NB4 (cell line): ENCODE measurements around the gene SPTBN4.
"Not testable (repeated sequence)": the region's sequence is repeated elsewhere in the genome, so short reads cannot be mapped to it uniquely, and the experiment has no call there.

ENCODE experiments used
- DNase-seq: peaks from one replicate; pipeline ENCODE4 v3.0.0; 2010; ENCODE audit warnings: low read depth
- H3K4me3 ChIP-seq: one replicate; pipeline ENCODE4 v1.5.1; 2011; ENCODE audit warnings: mild to moderate bottlenecking, low read depth, low read length, moderate library complexity
- MYC ChIP-seq: IDR thresholded peaks from 2 replicates; pipeline ENCODE4 v1.6.1; 2011; ENCODE audit warnings: low read depth, low read length
- POLR2A ChIP-seq: IDR thresholded peaks from 2 replicates; pipeline ENCODE4 v1.6.1; 2011; ENCODE audit warnings: mild to moderate bottlenecking; ENCODE audit not compliant: insufficient read length; ENCODE audit errors: extremely low read depth
- TF ChIP-seq, protein P1 (sequence below): IDR thresholded peaks from 2 replicates; pipeline ENCODE4 v1.6.1; 2011; ENCODE audit warnings: low read depth, low read length
- TF ChIP-seq, protein P2 (sequence below): IDR thresholded peaks from one replicate; pipeline ENCODE4 v1.5.1; 2012; ENCODE audit warnings: low read depth, low read length

SPTBN4 gene

DNA sequence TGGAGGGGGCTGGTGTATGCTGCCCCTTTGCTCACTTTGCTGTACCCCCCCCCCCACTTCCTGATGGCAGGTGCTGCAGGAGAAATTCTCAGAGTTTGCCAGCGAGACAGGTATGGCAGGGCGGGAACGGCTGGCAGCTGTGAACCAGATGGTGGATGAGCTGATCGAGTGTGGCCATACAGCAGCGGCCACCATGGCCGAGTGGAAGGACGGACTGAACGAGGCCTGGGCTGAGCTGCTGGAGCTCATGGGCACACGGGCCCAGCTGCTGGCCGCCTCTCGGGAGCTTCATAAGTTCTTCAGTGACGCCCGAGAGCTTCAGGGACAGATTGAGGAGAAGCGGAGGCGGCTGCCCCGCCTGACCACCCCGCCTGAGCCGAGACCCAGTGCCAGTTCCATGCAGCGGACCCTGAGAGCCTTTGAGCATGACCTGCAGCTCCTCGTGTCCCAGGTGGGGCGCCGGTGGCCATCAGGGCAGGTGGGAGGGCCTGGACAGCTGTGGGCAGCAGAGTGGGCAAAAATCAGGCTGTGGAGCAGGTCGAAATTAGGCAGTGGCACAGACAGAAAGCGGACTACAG is 90.2 kb downstream of the SPTBN4 start:
- TF ChIP-seq, protein P1, sequence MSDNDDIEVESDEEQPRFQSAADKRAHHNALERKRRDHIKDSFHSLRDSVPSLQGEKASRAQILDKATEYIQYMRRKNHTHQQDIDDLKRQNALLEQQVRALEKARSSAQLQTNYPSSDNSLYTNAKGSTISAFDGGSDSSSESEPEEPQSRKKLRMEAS: no peak
- TF ChIP-seq POLR2A: no peak
- no peak for DNase-seq
- H3K4me3 ChIP-seq: no peak overlapping the region

DNA sequence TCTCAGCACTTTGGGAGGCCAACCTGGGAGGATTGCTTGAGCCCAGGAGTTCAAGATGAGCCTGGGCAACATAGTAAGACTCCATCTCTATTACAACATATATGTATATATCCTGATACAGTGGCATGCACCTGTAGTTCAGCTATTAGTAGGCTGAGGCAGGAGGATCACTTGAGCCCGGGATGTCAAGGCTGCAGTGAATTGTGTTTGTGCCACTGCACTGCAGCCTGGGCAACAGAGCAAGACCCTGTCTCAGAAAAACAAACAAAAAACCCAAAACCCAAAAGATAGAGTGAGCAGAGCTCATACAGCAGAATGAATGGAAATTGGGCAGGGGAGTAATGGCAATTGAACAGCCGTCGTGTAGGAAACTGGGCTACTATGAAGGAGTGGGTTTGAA is 92.6 kb downstream of the SPTBN4 start:
- DNase-seq: no peak
- TF ChIP-seq MYC (no peak), POLR2A (no peak)
- TF ChIP-seq, protein P2, sequence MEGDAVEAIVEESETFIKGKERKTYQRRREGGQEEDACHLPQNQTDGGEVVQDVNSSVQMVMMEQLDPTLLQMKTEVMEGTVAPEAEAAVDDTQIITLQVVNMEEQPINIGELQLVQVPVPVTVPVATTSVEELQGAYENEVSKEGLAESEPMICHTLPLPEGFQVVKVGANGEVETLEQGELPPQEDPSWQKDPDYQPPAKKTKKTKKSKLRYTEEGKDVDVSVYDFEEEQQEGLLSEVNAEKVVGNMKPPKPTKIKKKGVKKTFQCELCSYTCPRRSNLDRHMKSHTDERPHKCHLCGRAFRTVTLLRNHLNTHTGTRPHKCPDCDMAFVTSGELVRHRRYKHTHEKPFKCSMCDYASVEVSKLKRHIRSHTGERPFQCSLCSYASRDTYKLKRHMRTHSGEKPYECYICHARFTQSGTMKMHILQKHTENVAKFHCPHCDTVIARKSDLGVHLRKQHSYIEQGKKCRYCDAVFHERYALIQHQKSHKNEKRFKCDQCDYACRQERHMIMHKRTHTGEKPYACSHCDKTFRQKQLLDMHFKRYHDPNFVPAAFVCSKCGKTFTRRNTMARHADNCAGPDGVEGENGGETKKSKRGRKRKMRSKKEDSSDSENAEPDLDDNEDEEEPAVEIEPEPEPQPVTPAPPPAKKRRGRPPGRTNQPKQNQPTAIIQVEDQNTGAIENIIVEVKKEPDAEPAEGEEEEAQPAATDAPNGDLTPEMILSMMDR: no peak
- TF ChIP-seq, protein P1: no peak
- no peak overlapping the region for H3K4me3 ChIP-seq

DNA sequence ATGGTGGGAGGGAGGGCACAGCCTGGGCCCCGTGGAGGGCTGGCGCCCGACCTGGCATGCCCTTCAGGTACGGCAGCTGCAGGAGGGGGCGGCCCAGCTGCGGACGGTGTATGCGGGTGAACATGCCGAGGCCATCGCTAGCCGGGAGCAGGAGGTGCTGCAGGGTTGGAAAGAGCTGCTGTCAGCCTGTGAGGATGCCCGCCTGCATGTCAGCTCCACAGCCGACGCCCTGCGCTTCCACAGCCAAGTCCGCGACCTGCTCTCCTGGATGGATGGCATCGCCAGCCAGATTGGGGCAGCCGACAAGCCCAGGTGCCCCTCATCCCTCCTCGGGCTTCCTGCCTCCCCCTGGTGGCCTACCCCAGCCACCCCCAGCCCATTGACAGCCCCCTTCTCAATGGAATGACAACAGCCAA is 93.3 kb downstream of the SPTBN4 start:
- H3K4me3 ChIP-seq: no peak overlapping the region
- TF ChIP-seq MYC (no peak), POLR2A (no peak)
- TF ChIP-seq, protein P2: no peak
- TF ChIP-seq, protein P1: no peak
- no peak for DNase-seq

DNA sequence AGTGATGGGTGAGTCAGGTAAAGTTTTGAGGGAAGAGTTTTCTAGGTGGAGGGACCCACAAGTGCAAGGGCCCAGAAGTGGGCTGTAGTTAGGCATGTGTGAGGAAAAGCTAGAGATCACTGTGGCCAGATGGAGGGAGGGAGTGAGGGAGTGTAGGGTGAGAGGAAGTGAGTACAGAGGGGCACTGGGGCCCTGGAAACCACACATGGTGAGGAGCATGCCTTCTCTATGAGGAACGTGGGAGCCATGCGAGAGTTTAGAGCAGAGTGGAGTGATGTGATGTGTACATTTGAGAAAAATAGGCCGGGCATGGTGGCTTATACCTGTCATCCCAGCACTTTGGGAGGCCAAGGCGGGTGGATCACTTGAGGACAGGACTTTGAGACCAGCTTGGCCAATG is 95.1 kb downstream of the SPTBN4 start:
- no peak overlapping the region for H3K4me3 ChIP-seq
- DNase-seq: peak; percentile 59
- TF ChIP-seq, protein P1: peak; percentile 69; the same call in 1 of the 2 replicates
- TF ChIP-seq MYC (peak; percentile 46; the same call in 1 of the 2 replicates), POLR2A (no peak)
- TF ChIP-seq, protein P2: no peak

DNA sequence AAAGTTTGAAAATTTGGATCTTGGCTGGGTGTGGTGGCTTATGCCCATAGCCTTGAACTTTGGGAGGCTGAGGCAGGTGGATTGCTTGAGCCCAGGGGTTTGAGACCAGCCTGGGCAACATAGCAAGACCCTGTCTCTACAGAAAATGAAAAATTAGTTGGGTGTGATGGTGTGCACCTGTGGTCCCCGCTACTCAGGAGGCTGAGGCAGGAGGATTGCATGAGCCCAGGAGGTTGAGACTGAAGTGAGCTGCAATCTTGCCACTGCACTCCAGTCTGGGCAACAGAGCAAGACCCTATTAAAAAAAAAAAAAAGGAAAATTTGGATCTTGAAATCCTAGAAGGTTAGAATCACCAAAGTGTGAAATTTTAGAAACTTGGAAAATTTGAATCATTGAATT is 97.7 kb downstream of the SPTBN4 start:
- DNase-seq, H3K4me3 ChIP-seq: not testable (repeated sequence)

DNA sequence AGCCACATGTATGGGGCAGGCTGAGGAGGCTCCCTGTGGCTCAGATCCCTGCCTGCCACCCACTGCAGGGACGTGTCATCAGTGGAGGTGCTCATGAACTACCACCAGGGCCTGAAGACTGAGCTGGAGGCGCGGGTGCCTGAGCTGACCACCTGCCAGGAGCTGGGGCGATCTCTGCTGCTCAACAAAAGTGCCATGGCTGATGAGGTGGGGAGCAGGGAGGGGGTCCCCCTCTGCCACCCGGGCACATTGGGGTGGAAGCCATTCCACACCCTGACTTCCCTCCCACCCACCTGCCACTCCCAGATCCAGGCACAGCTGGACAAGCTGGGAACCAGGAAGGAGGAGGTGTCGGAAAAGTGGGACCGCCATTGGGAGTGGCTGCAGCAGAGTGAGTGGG is 98.6 kb downstream of the SPTBN4 start:
- DNase-seq: no peak
- TF ChIP-seq POLR2A (no peak), MYC (no peak)
- TF ChIP-seq, protein P2: no peak
- TF ChIP-seq, protein P1: no peak
- no peak overlapping the region for H3K4me3 ChIP-seq

DNA sequence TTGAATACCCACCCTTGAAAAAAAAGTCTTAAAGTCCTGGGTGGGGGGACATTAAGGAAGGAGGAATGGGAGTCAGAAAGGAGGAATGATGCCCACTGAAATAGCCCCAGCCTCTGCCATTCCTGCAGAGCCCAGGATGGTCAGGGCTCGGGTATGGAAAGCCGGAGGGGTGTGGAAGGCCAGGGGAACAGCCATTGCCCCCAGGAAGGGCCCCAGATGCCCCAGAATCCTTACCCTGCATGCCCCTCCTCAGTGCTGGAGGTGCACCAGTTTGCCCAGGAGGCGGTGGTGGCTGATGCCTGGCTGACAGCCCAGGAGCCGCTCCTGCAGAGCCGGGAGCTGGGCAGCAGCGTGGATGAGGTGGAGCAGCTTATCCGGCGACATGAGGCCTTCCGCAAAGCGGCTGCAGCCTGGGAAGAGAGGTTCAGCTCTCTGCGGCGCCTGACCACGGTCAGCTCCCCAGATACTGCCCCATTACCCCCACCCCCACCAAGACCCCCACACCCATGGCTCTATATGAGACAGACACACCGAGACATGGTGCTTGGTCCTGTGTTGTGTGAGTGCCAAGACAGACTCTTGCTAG is 99.2 kb downstream of the SPTBN4 start:
- H3K4me3 ChIP-seq: no peak overlapping the region
- TF ChIP-seq, protein P2: no peak
- TF ChIP-seq, protein P1: no peak
- no peak for TF ChIP-seq MYC
- no peak for TF ChIP-seq POLR2A
- no peak for DNase-seq
